GM03348 (cell line): ENCODE measurements around the gene ITPR3.

Experiments used
- DNase-seq: peaks from one replicate; pipeline ENCODE4 v3.0.0; 2012; ENCODE audit warnings: low spot score

Gene ITPR3

GRCh38 chr6:33686981-33687975 lies 66.2 kb downstream of the ITPR3 start:
- DNase-seq = no peak

GRCh38 chr6:33688006-33688405 lies 66.9 kb downstream of the ITPR3 start:
- no peak for DNase-seq

GRCh38 chr6:33688451-33689147 lies 67.5 kb downstream of the ITPR3 start:
- DNase-seq = no peak

GRCh38 chr6:33689148-33689494 lies 68.0 kb downstream of the ITPR3 start:
- DNase-seq = no peak

GRCh38 chr6:33689879-33690278 lies 68.8 kb downstream of the ITPR3 start:
- no peak for DNase-seq

GRCh38 chr6:33690766-33691165 lies 69.6 kb downstream of the ITPR3 start:
- no peak for DNase-seq

GRCh38 chr6:33691456-33692077 lies 70.4 kb downstream of the ITPR3 start:
- DNase-seq = no peak

GRCh38 chr6:33692078-33692759 lies 71.1 kb downstream of the ITPR3 start:
- DNase-seq = no peak

GRCh38 chr6:33692760-33693158 lies 71.6 kb downstream of the ITPR3 start:
- no peak for DNase-seq

- DNase-seq = no peak
Measured at GRCh38 chr6:33693186-33694105, 72.3 kb downstream of the ITPR3 start.

GRCh38 chr6:33694401-33694931 lies 73.3 kb downstream of the ITPR3 start:
- peak; percentile 80 for DNase-seq

- DNase-seq = no peak
Measured at GRCh38 chr6:33694977-33695376, 73.9 kb downstream of the ITPR3 start.

- no peak for DNase-seq
Measured at GRCh38 chr6:33695451-33695887, 74.3 kb downstream of the ITPR3 start.

- no peak for DNase-seq
Measured at GRCh38 chr6:33696076-33696475, 75.0 kb downstream of the ITPR3 start.

- DNase-seq = peak; percentile 37
Measured at GRCh38 chr6:33696548-33697518, 75.7 kb downstream of the ITPR3 start.

- no peak for DNase-seq
Measured at GRCh38 chr6:33697845-33698244, 76.7 kb downstream of the ITPR3 start.

- DNase-seq = no peak
Measured at GRCh38 chr6:33698494-33698893, 77.4 kb downstream of the ITPR3 start.

- no peak for DNase-seq
Measured at GRCh38 chr6:33699131-33699530, 78.0 kb downstream of the ITPR3 start.

- DNase-seq = no peak
Measured at GRCh38 chr6:33699739-33700138, 78.6 kb downstream of the ITPR3 start.
